Esophagus (tissue), 2 donors: ENCODE results near the gene SF3A1. TPM values are rescaled to one million over a fixed set of nuclear protein-coding genes. Genes with fewer than 3 reads are reported as not detected.

ENCODE experiments used
- H3K27ac ChIP-seq, 2 donors: one replicate each; pipeline ENCODE4 v1.5.1; 2013; ENCODE audit warnings: low read depth in 2 of 2, mild to moderate bottlenecking in 2 of 2, inconsistent platforms in 1 of 2, low read length in 1 of 2, moderate library complexity in 1 of 2
- H3K27me3 ChIP-seq, 2 donors: one replicate each; pipeline ENCODE4 v1.6.1; 2013; ENCODE audit warnings: low read length in 2 of 2, control low read depth in 1 of 2, mild to moderate bottlenecking in 1 of 2; ENCODE audit not compliant: insufficient read depth in 2 of 2, control insufficient read depth in 1 of 2
- H3K36me3 ChIP-seq, 2 donors: one replicate each; pipeline ENCODE4 v1.6.1; 2013; ENCODE audit warnings: low read length in 1 of 2; ENCODE audit not compliant: control insufficient read depth in 2 of 2, insufficient read depth in 2 of 2
- H3K4me1 ChIP-seq, 2 donors: one replicate each; pipeline ENCODE4 v1.6.1; 2013; ENCODE audit warnings: low read length in 1 of 2; ENCODE audit not compliant: control insufficient read depth in 2 of 2, insufficient read depth in 2 of 2
- H3K4me3 ChIP-seq, 2 donors: one replicate each; pipeline ENCODE4 v1.5.1; 2013; ENCODE audit warnings: low read length in 2 of 2, mild to moderate bottlenecking in 2 of 2, low read depth in 1 of 2, moderate library complexity in 1 of 2
- H3K9me3 ChIP-seq, 2 donors: one replicate each; pipeline ENCODE4 v1.6.1; 2013; ENCODE audit warnings: mild to moderate bottlenecking in 2 of 2, low read depth in 1 of 2, low read length in 1 of 2, moderate library complexity in 1 of 2; ENCODE audit not compliant: control insufficient read depth in 2 of 2, insufficient read depth in 1 of 2
- WGBS, 2 donors: extraction: QIAGEN DNeasy Blood & Tissue Kit; methylation state at CpG; one replicate each; pipeline ENCODE4 v1.1.7; 2013; 5-methylcytosine and 5-hydroxymethylcytosine counted together
- polyA plus RNA-seq, 2 donors: library from polyadenylated mRNA; stranded (reverse); fragments of 200-250 nt; gene quantifications; one replicate each; pipeline ENCODE4 v1.2.3, GENCODE V29; 2013
- donor health status: healthy with polysubstance abuse.
- donor health status: Bipolar disorder and iron deficiency.

Gene SF3A1
- polyA plus RNA-seq, 2 donors: 14.3 to 23.1 TPM

DNA sequence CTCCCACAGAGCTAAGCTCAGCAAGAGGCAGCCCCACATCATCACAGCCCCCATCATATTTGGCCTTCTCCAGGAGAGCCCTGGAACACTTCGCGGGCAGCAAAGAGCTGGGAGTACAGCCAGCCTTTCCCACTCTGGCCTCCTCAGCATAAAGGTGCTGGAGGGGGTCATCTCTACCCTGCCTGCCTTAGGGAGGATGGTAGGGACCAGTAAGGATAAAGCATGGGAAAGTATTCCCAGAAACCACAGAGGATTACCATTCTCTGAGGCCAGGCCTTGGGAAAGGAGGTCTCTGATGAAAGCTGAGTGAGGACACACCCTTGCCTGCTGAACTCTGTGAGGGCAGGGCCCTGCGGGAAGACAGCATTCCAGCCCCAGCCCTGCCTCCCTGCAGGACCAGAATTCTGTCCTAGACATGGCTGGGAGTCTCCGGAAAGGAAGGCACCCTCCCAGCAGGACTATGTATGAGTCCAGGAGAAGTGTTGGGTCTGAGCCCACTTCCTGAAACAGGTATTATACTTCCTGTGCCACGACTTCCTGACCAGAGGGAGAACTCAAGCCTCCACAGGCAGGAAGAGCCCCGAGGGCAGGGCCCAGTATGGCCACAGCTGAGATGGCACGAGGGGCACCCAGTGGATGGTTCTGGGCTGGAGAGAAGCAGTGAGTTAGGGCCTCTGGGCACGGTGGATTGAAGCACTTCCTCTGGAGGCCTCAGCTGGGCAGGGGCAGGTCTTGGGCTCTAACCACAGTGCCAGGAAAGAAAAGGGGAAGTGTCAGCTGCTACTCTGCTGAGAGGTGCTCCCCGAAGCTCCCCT is 54.5 kb downstream of the SF3A1 start:
- WGBS, 2 donors: 35 to 48% methylated on average over 9 of the region's 9 CpGs
- no peak overlapping the region for H3K4me3 ChIP-seq
- H3K36me3 ChIP-seq: peaks cover 10 to 41% of the 10 kb centered on the region in 2 donors

GRCh38 chr22:30299322-30299721 is 57.4 kb downstream of the SF3A1 start:
- no peak overlapping the region for H3K4me3 ChIP-seq
- H3K27ac ChIP-seq: peak overlapping the region; percentile 81 to 89
- no peaks in the 10 kb centered on the region for H3K27me3 ChIP-seq
- peaks cover 23 to 61% of the 10 kb centered on the region in 2 donors for H3K36me3 ChIP-seq
- no peaks in the 10 kb centered on the region for H3K9me3 ChIP-seq
- peaks cover 20 to 68% of the 10 kb centered on the region in 2 donors for H3K4me1 ChIP-seq
- WGBS, 2 donors: 87 to 88% methylated on average over 13 of the region's 13 CpGs

More for the DNA sequence above, 54.5 kb downstream of the SF3A1 start:
- H3K27ac ChIP-seq: peak overlapping the region; percentile 96 to 99
- H3K9me3 ChIP-seq: no peaks in the 10 kb centered on the region
- H3K4me1 ChIP-seq: peaks cover 31 to 66% of the 10 kb centered on the region in 2 donors
- no peaks in the 10 kb centered on the region for H3K27me3 ChIP-seq

DNA sequence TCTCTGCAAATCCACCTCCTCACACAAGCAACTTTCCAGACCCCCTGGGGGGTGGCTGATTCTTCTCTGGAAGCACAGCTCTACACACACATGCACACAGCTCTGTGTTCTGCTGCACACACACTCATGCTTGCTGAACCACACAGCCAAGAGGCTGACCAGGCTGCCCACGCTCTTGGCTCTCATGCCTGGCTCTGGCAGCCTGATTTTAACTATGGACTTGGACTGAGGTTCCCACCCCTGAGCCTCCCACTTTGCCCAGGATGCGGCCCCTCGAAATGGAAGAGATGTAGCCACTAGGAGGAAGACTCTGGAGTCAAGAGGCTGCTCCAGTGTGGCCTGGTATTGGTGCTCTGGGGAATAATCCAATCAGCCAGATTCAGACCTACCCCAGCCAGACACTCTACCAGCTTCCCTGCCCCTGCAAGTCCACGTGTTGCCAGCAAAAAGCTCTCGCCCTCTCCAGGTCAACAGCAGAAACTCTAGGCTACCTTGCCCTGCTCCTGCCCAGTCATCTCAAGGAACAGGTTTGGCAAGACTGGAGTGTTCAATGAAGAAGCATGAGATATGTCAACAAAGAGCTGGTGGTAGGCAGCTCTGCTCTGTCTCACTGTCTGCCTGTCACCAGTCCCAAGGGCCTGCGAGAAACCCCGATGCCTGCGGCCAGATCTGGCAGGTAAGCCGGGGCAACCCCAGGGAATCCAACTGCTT is 58.5 kb downstream of the SF3A1 start:
- Histone ChIP-seq H3K36me3 (peaks cover 29 to 68% of the 10 kb centered on the region in 2 donors), H3K27ac (peak overlapping the region; percentile 81 to 89), H3K27me3 (no peaks in the 10 kb centered on the region), H3K9me3 (no peaks in the 10 kb centered on the region), H3K4me3 (no peak overlapping the region), H3K4me1 (peaks cover 20 to 62% of the 10 kb centered on the region in 2 donors)
- 61 to 67% methylated on average over 9 of the region's 9 CpGs for WGBS, 2 donors

DNA sequence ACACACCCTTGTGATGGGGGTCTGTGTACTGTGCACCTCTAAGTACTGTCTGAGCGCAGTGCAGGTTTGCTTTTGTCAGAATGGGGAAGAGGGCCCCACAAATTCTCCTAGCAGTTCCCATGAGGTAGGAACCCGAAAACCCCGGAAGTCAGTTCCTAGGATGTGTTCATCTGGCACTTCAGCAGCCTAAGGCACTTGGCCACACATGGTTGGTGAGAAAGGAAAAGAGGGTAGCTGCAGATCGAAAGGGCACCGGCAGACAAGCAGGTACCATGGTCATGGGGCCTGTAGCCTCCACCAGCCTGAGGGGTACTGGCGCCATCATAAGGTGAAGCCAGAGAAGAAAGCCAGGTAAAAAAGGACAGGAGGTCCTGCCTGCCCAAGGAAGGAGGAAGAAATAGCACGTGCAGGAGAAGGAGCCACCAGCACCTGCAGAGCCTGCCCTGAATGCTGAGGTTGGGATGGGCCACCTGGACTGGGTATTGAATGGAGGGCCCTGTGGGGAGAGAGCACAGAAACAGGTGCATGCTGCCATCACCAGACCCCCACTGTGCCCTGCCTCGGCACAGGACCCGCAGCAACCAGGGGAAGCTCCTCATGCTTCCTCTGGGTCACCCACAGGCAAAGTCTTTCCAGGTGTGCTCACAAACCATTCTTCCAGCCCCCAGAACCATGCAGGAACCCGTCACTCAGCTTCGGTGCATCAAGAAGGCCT is 59.3 kb downstream of the SF3A1 start:
- Histone ChIP-seq H3K4me1 (peaks cover 20 to 61% of the 10 kb centered on the region in 2 donors), H3K4me3 (no peak overlapping the region), H3K27ac (peak overlapping the region; percentile 78 to 89), H3K27me3 (no peaks in the 10 kb centered on the region), H3K36me3 (peaks cover 33 to 75% of the 10 kb centered on the region in 2 donors), H3K9me3 (no peaks in the 10 kb centered on the region)
- WGBS, 2 donors: 84 to 87% methylated on average over 11 of the region's 11 CpGs

DNA sequence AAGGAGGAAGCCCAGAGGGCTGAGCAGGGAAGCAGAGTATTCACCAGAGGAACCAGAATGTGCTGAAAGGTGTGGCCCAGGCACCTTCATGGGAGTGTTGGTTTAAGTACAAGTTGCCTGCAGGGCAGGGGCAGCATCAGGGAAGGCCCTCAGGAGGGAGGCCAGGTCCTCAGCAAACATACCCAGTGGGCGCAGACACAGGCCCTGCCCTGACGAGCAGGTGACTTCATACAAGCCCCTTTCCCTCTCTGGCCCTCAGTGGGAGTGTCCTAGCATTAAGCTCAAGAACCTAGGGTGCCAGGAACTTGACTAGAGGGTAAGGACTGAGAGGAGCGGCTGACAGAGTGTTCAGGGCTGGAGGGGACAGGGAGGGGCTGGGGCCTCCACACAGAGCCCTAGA is 59.9 kb downstream of the SF3A1 start:
- 51 to 62% methylated on average over 3 of the region's 3 CpGs for WGBS, 2 donors
- Histone ChIP-seq H3K9me3 (no peaks in the 10 kb centered on the region), H3K36me3 (peaks cover 33 to 78% of the 10 kb centered on the region in 2 donors), H3K4me3 (no peak overlapping the region), H3K4me1 (peaks cover 21 to 61% of the 10 kb centered on the region in 2 donors), H3K27ac (peak overlapping the region; percentile 50 to 89), H3K27me3 (no peaks in the 10 kb centered on the region)

- Histone ChIP-seq H3K27ac (peak overlapping the region; percentile 23 to 66), H3K36me3 (peaks cover 33 to 78% of the 10 kb centered on the region in 2 donors), H3K4me1 (peaks cover 21 to 60% of the 10 kb centered on the region in 2 donors), H3K4me3 (no peak overlapping the region), H3K27me3 (no peaks in the 10 kb centered on the region), H3K9me3 (no peaks in the 10 kb centered on the region)
- WGBS, 2 donors: 78 to 85% methylated on average over 4 of the region's 4 CpGs
Observed at GRCh38 chr22:30296324-30296723, 60.4 kb downstream of the SF3A1 start.

GRCh38 chr22:30295576-30295975 is 61.1 kb downstream of the SF3A1 start:
- Histone ChIP-seq H3K27ac (no peak overlapping the region), H3K9me3 (no peaks in the 10 kb centered on the region), H3K36me3 (peaks cover 33 to 72% of the 10 kb centered on the region in 2 donors), H3K4me3 (no peak overlapping the region), H3K4me1 (peaks cover 21 to 65% of the 10 kb centered on the region in 2 donors), H3K27me3 (no peaks in the 10 kb centered on the region)
- 71 to 81% methylated on average over 7 of the region's 7 CpGs for WGBS, 2 donors

DNA sequence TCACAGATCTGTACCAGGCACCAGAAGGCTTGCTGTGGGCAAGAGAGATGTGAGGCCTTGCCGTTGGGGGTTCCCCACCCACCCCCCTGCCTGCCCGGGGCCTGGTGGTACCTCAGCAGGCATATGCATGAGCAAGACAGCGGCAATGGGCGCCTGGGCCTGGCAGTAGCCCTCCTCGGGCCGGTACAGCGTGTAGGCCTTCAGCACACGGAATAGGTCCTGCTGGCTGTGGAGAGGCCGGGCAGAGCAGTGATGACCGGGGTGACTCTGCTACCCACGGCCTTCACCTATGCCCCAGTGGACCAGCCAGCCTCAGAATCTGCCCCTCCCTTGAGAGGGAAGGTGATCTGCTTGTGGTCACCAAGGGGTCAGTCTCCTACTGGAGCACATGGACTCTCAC is 61.9 kb downstream of the SF3A1 start:
- H3K4me3 ChIP-seq: no peak overlapping the region
- no peaks in the 10 kb centered on the region for H3K27me3 ChIP-seq
- peaks cover 33 to 68% of the 10 kb centered on the region in 2 donors for H3K36me3 ChIP-seq
- H3K4me1 ChIP-seq: peaks cover 21 to 71% of the 10 kb centered on the region in 2 donors
- 89 to 92% methylated on average over 11 of the region's 11 CpGs for WGBS, 2 donors
- no peak overlapping the region for H3K27ac ChIP-seq
- H3K9me3 ChIP-seq: no peaks in the 10 kb centered on the region

GRCh38 chr22:30294066-30294465 is 62.6 kb downstream of the SF3A1 start:
- Histone ChIP-seq H3K36me3 (peaks cover 29 to 61% of the 10 kb centered on the region in 2 donors), H3K4me3 (no peak overlapping the region), H3K27me3 (no peaks in the 10 kb centered on the region), H3K9me3 (no peaks in the 10 kb centered on the region), H3K4me1 (peaks cover 19 to 67% of the 10 kb centered on the region in 2 donors), H3K27ac (peak overlapping the region; percentile 6 to 29)
- 55 to 60% methylated on average over 9 of the region's 9 CpGs for WGBS, 2 donors
